Fibroblast of skin of right quadriceps (primary cell): Measurements from ENCODE around the gene DNMT3A.

ENCODE experiments used
- DNase-seq: peaks from one replicate; pipeline ENCODE4 v3.0.0-alpha.2; 2013

Gene DNMT3A

GRCh38 chr2:25323610-25324189 lies 18.0 kb downstream of the DNMT3A start:
- DNase-seq: peak; percentile 34

- DNase-seq: peak; percentile 31
These were observed 18.6 kb downstream of the DNMT3A start for GRCh38 chr2:25323042-25323514.

GRCh38 chr2:25322312-25322711 lies 19.4 kb downstream of the DNMT3A start:
- no peak for DNase-seq

GRCh38 chr2:25320077-25320476 lies 21.6 kb downstream of the DNMT3A start:
- no peak for DNase-seq

GRCh38 chr2:25316101-25316500 lies 25.6 kb downstream of the DNMT3A start:
- DNase-seq: no peak

- no peak for DNase-seq
These were observed 26.4 kb downstream of the DNMT3A start for GRCh38 chr2:25315316-25315680.

GRCh38 chr2:25314514-25315315 lies 27.0 kb downstream of the DNMT3A start:
- peak; percentile 68 for DNase-seq

GRCh38 chr2:25313711-25314513 lies 27.8 kb downstream of the DNMT3A start:
- DNase-seq: no peak

GRCh38 chr2:25312958-25313710 lies 28.6 kb downstream of the DNMT3A start:
- DNase-seq: no peak

- DNase-seq: no peak
These were observed 29.7 kb downstream of the DNMT3A start for GRCh38 chr2:25311865-25312575.

GRCh38 chr2:25310965-25311864 lies 30.5 kb downstream of the DNMT3A start:
- DNase-seq: no peak

GRCh38 chr2:25310709-25310964 lies 31.1 kb downstream of the DNMT3A start:
- no peak for DNase-seq

GRCh38 chr2:25309402-25309801 lies 32.3 kb downstream of the DNMT3A start:
- peak; percentile 44 for DNase-seq

- DNase-seq: no peak
These were observed 33.1 kb downstream of the DNMT3A start for GRCh38 chr2:25308599-25308998.

- DNase-seq: no peak
These were observed 33.7 kb downstream of the DNMT3A start for GRCh38 chr2:25307949-25308557.

GRCh38 chr2:25306777-25307368 lies 34.9 kb downstream of the DNMT3A start:
- DNase-seq: no peak

GRCh38 chr2:25305775-25306174 lies 36.0 kb downstream of the DNMT3A start:
- DNase-seq: peak; percentile 29

- no peak for DNase-seq
These were observed 36.7 kb downstream of the DNMT3A start for GRCh38 chr2:25304826-25305596.

GRCh38 chr2:25304321-25304720 lies 37.4 kb downstream of the DNMT3A start:
- peak; percentile 46 for DNase-seq
